Activated effector memory CD4-positive, alpha-beta T cell treated with Interleukin-2 at 50 U/mL for 16 hours (primary cell): ENCODE results near the gene VARS2.

ENCODE experiments used
- DNase-seq: peaks from one replicate; pipeline ENCODE4 v3.0.0-alpha.2; 2020

VARS2 gene

DNA sequence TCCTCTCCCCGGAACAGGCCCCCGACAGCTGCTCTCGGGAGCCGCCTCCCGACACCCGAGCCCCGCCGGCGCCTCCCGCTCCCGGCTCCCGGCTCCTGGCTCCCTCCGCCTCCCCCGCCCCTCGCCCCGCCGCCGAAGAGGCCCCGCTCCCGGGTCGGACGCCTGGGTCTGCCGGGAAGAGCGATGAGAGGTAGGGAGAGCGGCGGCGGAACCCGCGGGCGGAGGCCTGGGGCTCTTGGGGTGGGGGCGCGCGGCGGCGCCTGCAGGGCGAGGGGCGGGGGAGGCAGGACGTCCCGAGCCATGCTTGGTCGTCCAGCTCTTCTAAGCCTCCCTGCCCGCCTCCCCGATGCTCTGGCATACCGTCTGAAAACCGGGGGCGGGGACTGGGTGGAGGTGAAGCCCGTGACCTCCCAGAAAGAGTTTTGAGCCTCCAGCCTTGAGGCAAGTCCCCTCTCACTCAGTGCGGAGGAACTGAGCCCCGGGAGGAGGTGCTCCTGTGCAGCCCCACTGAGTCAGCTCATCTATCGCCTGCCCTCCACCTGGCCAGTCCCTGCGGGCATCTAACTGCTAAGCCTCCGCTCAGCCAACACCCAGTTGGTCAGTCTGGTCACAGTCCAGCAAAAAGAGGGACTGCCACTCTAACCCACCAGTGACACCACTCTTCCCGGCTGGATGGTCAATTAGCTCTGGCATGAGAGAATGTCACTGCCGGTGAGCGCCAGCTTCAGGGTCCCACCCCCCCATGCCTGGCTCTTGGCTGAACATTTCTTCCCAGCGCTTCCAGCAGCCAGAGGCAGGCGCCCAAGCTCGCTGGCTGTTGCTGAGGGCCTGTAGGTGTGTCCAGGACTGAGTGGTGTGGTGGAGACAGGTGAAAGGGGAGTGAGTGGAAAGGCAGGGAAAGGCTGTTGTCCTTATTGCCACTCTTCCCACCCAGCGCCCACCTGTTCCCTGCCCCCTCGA, 29.2 kb upstream of the VARS2 start:
- no peak for DNase-seq

GRCh38 chr6:30885481-30885998, 28.5 kb upstream of the VARS2 start:
- no peak for DNase-seq

DNA sequence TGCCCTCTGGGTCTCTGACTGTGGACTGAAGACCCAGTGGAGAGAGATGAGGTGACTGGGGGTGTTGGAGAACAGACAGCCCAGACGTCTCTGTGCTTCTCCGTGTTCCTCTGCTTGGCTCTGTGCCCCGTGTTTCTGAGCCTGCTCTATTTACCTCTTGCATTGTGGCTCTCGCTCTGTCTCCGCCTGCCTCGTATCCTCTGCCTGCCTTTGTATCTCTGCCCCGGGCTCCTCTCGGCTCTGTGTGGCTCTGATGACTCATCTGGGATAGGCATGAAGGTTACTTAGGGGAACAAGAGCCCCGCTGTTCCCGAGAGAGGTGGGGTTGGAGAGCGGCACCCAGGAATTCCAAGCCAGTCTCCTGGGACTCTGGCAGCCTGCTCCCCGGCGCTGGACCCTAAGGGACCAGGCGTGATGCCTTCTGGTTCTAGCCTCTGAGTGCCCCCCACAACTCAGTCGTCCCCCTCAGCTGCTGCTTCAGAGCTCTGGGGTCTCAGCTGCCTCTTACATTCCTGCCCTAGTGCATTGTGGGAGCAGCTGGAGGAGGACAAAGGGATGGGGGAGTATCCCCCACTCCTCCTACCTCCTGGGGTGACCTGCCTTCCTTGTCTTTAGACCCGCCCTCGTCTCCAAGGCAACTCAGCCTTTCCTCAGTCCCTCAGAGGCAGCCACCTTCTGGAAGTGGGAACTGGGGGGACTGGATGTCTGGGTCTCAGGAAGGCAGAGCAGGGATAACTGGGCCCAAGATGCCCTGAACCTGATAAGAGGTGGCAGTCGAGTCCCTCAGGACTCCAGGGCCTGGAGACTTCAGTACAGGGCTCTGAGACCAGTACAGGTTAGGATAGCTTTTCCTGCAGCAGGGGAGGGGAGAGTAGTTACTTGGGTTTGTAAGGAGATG, 27.8 kb upstream of the VARS2 start:
- no peak for DNase-seq

DNA sequence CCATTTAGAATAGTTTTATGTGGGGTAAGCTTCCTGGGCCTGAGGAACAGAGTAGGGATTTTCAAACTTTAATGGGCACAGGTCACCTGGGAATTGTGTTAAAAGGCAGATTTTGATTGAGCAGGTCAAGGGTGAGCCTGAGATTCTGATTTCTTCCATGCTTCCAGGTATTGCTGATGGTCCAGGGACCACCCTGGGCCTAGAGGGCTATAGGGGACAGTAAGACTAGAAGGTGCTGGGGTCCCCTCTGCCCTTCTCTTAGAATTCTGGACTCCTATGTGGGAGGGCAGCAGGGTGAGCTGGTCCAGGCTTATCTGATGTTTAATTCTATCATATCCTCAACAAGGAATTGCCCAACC, 27.2 kb upstream of the VARS2 start:
- no peak for DNase-seq

- DNase-seq, result no peak
These were observed 25.9 kb upstream of the VARS2 start for GRCh38 chr6:30887901-30888815.

GRCh38 chr6:30888816-30889495, 25.1 kb upstream of the VARS2 start:
- no peak for DNase-seq

DNA sequence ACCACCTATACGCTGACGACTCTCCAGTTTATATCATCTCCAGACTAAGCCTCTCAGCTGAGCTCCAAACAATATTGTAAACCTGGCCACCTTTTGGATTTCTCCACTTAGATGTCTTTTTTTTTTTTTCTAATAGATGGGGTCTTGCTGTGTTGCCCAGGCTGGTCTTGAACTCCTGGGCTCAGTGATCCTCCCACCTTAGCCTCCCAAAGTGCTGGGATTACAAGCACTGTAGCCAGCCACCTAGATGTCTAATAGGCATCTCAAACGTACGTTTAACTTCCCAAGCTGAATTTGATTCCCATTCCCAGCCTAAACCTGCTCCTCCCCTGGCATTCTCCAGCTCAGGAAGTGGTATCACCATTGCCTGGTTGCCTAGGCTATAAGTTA, 24.5 kb upstream of the VARS2 start:
- no peak for DNase-seq

DNA sequence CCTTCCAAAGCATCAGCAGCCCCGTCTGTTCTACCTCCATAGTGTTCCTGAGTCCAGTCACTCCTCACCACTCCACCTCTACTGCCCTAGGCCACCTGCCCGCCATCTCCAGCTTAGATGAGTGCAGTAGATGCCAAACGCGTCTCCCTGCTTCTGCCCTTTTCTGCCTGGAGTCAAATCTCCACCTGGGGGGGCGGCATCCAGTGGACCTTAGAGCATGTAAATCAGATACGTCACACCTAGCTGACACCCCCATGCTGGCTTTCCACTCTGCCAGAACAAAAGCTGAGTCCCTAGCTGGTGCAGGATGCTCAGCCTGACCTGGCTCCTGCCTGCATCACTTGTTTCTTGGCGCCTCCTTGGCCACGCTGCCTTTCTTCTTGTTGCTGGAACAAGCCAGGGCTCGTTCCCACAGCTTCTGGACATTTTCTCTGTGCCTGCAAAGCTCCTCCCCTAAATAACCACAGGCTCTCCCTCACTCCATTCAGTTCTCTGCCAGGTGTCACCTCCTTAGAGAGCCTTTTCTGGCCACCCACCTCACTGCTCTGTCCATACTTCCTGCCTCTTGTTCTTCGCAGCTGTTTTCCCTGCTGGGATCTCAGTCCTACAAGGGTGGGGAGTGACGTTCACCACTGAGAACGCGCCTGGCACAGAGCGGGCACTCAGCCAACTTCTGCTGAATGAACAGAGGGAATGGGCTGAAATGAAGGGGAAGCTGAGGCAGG, 24.0 kb upstream of the VARS2 start:
- DNase-seq, result no peak

GRCh38 chr6:30890646-30891449, 23.2 kb upstream of the VARS2 start:
- no peak for DNase-seq

- DNase-seq, result no peak
These were observed 22.7 kb upstream of the VARS2 start for GRCh38 chr6:30891450-30891723.

DNA sequence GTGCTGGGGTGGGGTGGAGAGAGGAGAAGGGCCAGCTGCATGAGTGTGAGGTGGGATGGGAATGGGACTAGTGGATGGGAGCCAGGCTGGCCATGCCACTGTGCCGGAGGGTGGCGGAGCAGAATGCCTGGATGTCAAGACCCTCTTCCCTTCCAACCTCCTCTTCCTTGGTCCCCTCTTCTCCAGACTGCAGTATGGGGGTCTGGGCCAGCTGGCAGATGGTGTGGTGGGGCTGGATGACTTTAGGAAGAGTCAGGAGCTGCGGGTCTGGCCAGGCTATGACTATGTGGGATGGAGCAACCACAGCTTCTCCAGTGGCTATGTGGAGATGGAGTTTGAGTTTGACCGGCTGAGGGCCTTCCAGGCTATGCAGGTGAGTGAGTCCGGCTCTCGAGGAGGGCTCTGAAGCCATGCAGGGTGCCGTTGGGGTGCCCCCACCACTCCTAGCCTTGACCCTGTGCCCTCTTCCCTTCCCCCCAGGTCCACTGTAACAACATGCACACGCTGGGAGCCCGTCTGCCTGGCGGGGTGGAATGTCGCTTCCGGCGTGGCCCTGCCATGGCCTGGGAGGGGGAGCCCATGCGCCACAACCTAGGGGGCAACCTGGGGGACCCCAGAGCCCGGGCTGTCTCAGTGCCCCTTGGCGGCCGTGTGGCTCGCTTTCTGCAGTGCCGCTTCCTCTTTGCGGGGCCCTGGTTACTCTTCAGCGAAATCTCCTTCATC, 22.1 kb upstream of the VARS2 start:
- DNase-seq, result no peak

- no peak for DNase-seq
These were observed 20.9 kb upstream of the VARS2 start for GRCh38 chr6:30893001-30893591.

- no peak for DNase-seq
These were observed 20.4 kb upstream of the VARS2 start for GRCh38 chr6:30893666-30894065.

DNA sequence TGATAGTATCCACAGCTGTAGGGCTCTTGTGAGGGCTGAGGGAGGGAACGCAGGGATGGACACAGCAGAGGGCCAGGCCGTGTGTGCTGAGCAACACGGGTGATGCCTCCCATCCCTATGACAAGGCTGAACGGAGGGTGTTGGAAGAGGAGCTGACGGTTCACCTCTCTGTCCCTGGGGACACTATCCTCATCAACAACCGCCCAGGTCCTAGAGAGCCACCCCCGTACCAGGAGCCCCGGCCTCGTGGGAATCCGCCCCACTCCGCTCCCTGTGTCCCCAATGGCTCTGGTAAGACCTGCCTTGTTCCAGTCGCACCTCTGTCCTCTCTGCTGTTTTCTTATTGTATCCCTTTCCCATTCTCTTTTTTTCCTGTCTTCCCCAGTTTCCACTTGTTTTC, 19.7 kb upstream of the VARS2 start:
- no peak for DNase-seq

DNA sequence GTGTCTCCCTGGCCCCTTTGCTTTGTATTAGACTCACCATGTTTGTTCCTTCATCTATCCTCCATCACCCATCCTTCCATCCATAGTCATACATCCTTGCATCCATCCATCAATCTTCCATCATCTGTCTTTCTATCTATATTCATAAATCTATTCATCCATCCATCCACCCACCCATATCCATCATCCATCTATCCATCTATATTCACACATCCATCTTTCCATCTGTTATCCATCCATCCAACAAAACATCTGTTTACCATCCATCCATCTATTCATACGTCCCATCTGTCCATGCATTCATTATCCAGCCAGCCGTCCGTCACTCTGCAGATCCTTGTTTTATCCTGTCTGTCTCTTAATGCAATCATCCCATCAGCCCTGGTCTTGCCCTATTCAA, 19.1 kb upstream of the VARS2 start:
- DNase-seq, result no peak

- no peak for DNase-seq
These were observed 18.7 kb upstream of the VARS2 start for GRCh38 chr6:30895343-30895742.

- no peak for DNase-seq
These were observed 17.5 kb upstream of the VARS2 start for GRCh38 chr6:30896541-30896940.

DNA sequence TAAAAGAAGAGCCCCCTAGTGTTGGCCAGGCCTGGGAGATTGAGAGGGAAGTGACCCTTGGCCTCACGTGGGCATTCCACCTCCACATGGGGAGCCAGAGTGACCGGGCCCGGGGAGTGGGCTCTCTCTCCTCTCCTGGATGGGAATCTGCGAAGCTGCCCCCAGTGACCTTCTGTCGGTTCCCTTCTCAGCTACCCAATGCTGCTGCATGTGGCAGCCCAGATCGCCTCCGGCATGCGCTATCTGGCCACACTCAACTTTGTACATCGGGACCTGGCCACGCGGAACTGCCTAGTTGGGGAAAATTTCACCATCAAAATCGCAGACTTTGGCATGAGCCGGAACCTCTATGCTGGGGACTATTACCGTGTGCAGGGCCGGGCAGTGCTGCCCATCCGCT, 16.2 kb upstream of the VARS2 start:
- no peak for DNase-seq

GRCh38 chr6:30898750-30899360, 15.2 kb upstream of the VARS2 start:
- DNase-seq, result no peak
